Measurements from ENCODE around the gene TMEM151B.

DNA sequence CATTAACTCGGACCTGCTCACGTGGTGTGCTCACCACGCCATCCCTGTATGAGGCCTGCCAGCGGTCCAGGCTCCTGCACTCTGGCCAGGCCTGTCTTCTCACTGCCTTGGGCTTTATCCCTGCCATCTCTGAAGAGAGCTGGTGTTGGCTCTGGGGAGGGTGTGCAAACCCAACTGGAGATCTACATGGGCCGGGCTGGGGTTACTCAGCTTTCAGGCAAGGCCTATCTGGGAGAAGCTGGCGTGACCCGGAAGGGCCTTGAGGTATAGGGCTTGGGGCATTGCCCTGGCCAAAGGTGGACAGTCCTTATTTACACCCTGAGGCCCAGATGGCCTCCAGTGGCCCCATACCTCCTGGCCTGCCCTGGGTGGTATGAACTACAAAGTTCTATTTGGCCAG lies 41.8 kb upstream of the TMEM151B start:
- TF ChIP-seq ZBTB33 (IDR thresholded peaks at IDR 0.05; ENCODE audit: borderline replicate concordance, low read depth) (no peak), MXI1 (IDR thresholded peaks at IDR 0.05; ENCODE audit: low read depth, low read length) (no peak), POLR2AphosphoS5 (IDR thresholded peaks at IDR 0.05; ENCODE audit: low read depth, low read length) (no peak), RXRA (IDR thresholded peaks at IDR 0.05; ENCODE audit: borderline replicate concordance, low read depth) (no peak), SMC3 (IDR thresholded peaks at IDR 0.05; ENCODE audit: low read depth, low read length) (no peak), CTCF (IDR thresholded peaks at IDR 0.05) (no peak), FOSL2 (IDR thresholded peaks at IDR 0.05; ENCODE audit: borderline replicate concordance, low read depth) (no peak), RFX5 (IDR thresholded peaks at IDR 0.05; ENCODE audit: low read length) (no peak), RAD21 (IDR thresholded peaks at IDR 0.05; ENCODE audit: low read length) (no peak), JUND (IDR thresholded peaks at IDR 0.05) (no peak), TCF12 (IDR thresholded peaks at IDR 0.05) (no peak), YY1 (IDR thresholded peaks at IDR 0.05; ENCODE audit: low read depth) (no peak), GABPA (IDR thresholded peaks at IDR 0.05; ENCODE audit: low read depth) (no peak)
- TF ChIP-seq, protein P1, sequence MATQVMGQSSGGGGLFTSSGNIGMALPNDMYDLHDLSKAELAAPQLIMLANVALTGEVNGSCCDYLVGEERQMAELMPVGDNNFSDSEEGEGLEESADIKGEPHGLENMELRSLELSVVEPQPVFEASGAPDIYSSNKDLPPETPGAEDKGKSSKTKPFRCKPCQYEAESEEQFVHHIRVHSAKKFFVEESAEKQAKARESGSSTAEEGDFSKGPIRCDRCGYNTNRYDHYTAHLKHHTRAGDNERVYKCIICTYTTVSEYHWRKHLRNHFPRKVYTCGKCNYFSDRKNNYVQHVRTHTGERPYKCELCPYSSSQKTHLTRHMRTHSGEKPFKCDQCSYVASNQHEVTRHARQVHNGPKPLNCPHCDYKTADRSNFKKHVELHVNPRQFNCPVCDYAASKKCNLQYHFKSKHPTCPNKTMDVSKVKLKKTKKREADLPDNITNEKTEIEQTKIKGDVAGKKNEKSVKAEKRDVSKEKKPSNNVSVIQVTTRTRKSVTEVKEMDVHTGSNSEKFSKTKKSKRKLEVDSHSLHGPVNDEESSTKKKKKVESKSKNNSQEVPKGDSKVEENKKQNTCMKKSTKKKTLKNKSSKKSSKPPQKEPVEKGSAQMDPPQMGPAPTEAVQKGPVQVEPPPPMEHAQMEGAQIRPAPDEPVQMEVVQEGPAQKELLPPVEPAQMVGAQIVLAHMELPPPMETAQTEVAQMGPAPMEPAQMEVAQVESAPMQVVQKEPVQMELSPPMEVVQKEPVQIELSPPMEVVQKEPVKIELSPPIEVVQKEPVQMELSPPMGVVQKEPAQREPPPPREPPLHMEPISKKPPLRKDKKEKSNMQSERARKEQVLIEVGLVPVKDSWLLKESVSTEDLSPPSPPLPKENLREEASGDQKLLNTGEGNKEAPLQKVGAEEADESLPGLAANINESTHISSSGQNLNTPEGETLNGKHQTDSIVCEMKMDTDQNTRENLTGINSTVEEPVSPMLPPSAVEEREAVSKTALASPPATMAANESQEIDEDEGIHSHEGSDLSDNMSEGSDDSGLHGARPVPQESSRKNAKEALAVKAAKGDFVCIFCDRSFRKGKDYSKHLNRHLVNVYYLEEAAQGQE (IDR thresholded peaks at IDR 0.05; ENCODE audit: low read depth, low read length) = no peak
